Adrenal gland (tissue), 12 donors: ENCODE results near the gene CD177. TPM values are rescaled to one million over a fixed set of nuclear protein-coding genes. Genes with fewer than 3 reads are reported as not detected.

Experiments used
- DNase-seq, 7 donors: peaks; one replicate each; pipeline ENCODE4 v3.0.0-alpha.2; 2019 to 2020
- H3K27ac ChIP-seq, 5 donors: fragments of 200-600 bp; sonication (generic) in 4 of 5; 1 replicate in 3 of 5; 2 replicates in 2 of 5; pipeline versions ENCODE4 v1.5.1 to v1.8.0; 2016 to 2020; ENCODE audit warnings: mild to moderate bottlenecking in 1 of 5
- H3K27me3 ChIP-seq: fragments of 200-600 bp; 2 replicates; pipeline ENCODE4 v1.8.0; 2021
- H3K36me3 ChIP-seq, 2 donors: fragments of 200-600 bp; replicated peaks in 1 of 2; 1 replicate in 1 of 2; 2 replicates in 1 of 2; pipeline versions ENCODE4 v1.5.1 to v1.8.0; 2018 to 2022
- H3K4me1 ChIP-seq, 2 donors: fragments of 200-600 bp; replicated peaks in 1 of 2; 1 replicate in 1 of 2; 2 replicates in 1 of 2; pipeline versions ENCODE4 v1.5.1 to v1.8.0; 2018 to 2021
- H3K4me3 ChIP-seq, 4 donors: fragments of 200-600 bp; sonication (generic) in 3 of 4; one replicate each; pipeline ENCODE4 v1.5.1; 2016 to 2018
- H3K9me3 ChIP-seq, 3 donors: fragments of 200-600 bp; sonication (generic) in 1 of 3; replicated peaks in 1 of 3; 1 replicate in 2 of 3; 2 replicates in 1 of 3; pipeline versions ENCODE4 v1.5.1 to v1.8.0; 2016 to 2021
- POLR2A ChIP-seq, 2 donors: fragments of 450-650 bp; IDR thresholded peaks; one replicate each; pipeline ENCODE4 v1.6.1; 2017; ENCODE audit warnings: antibody characterized with exemption in 2 of 2, mild to moderate bottlenecking in 2 of 2, moderate library complexity in 1 of 2
- WGBS, 4 donors: extraction: QIAGEN DNeasy Blood & Tissue Kit in 2 of 4; methylation state at CpG; one replicate each; pipeline versions ENCODE4 v1.1.5 to v1.1.7; 2013 to 2017; 5-methylcytosine and 5-hydroxymethylcytosine counted together
- intact Hi-C, 2 donors: fragments of 100-400 bp; cut with DNase I; formaldehyde crosslinking; loops; one replicate each; pipeline versions ENCODE4 v1.14.1 to v1.15.0; 2022 to 2023
- polyA plus RNA-seq, 3 donors: library from polyadenylated mRNA; stranded (reverse); fragments of 200-250 nt in 2 of 3; fragments of 350-450 nt in 1 of 3; fragmentation: Illumina TruSeq in 1 of 3; extraction: RNeasy Lipid Tissue Mini Kit (QIAGEN cat#74804) in 1 of 3; gene quantifications; one replicate each; pipeline ENCODE4 v1.2.3, GENCODE V29; 2013 to 2014
- total RNA-seq, 9 donors: library from RNA; depleted of rRNA in 4 of 9; stranded (reverse); fragments of >200 nt in 4 of 9; fragments of 120-200 nt in 1 of 9; fragmentation: NEBNext Ultra II Directional in 1 of 9; extraction: Animal tissue kit (Norgen Biotek cat#: 25700) in 1 of 9; gene quantifications; one replicate each; pipeline versions ENCODE4 v1.1.0 to v1.2.4, GENCODE V29; 2013 to 2023
- TF ChIP-seq, protein P1 (sequence below), 6 experiments: fragments of 450-650 bp in 4 of 6; fragments of 200-600 bp in 2 of 6; sonication (generic) in 1 of 6; IDR thresholded peaks; 1 replicate in 5 of 6; 2 replicates in 1 of 6; pipeline versions ENCODE4 v1.5.1 to v1.8.0; 2016 to 2021; ENCODE audit warnings: antibody characterized with exemption in 6 of 6, mild to moderate bottlenecking in 2 of 6, moderate library complexity in 1 of 6
- donor health status: healthy with polysubstance abuse.
- donor health status: Bipolar disorder and iron deficiency.
- donor health status: DM: yes; HTN: yes; CAD: no.
- donor health status: DM: no; HTN: no; CAD: no.
- donor health status: DM: no; HTN: no; CAD: no.
- donor health status: DM: yes; HTN: yes; CAD: no.

The CD177 gene
- total and polyA plus RNA-seq, 12 donors = 0.20 to 0.58 (median 0.39) TPM; not detected in 5

- intact Hi-C loops = no loop called here
- 75 to 89% (median 81%) methylated on average over 15 of the region's 15 CpGs for WGBS, 4 donors
- TF ChIP-seq POLR2A (IDR thresholded peaks at IDR 0.05) = no peak
- TF ChIP-seq, protein P1, sequence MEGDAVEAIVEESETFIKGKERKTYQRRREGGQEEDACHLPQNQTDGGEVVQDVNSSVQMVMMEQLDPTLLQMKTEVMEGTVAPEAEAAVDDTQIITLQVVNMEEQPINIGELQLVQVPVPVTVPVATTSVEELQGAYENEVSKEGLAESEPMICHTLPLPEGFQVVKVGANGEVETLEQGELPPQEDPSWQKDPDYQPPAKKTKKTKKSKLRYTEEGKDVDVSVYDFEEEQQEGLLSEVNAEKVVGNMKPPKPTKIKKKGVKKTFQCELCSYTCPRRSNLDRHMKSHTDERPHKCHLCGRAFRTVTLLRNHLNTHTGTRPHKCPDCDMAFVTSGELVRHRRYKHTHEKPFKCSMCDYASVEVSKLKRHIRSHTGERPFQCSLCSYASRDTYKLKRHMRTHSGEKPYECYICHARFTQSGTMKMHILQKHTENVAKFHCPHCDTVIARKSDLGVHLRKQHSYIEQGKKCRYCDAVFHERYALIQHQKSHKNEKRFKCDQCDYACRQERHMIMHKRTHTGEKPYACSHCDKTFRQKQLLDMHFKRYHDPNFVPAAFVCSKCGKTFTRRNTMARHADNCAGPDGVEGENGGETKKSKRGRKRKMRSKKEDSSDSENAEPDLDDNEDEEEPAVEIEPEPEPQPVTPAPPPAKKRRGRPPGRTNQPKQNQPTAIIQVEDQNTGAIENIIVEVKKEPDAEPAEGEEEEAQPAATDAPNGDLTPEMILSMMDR (IDR thresholded peaks at IDR 0.05) = no peak
- Histone ChIP-seq H3K36me3 (no peaks in the 10 kb centered on the region), H3K27me3 (no peaks in the 10 kb centered on the region), H3K9me3 (no peaks in the 10 kb centered on the region), H3K4me1 (no peaks in the 10 kb centered on the region), H3K27ac (no peak overlapping the region), H3K4me3 (no peak overlapping the region)
- no peak for DNase-seq
Measured at GRCh38 chr19:43315851-43316250, 37.6 kb upstream of the CD177 start.

GRCh38 chr19:43316591-43317319 lies 36.7 kb upstream of the CD177 start:
- WGBS, 4 donors = 73 to 83% (median 80%) methylated on average over 25 to 27 of the region's 27 CpGs
- H3K4me3 ChIP-seq = no peak overlapping the region
- TF ChIP-seq POLR2A (IDR thresholded peaks at IDR 0.05) = no peak
- TF ChIP-seq, protein P1 (IDR thresholded peaks at IDR 0.05) = no peak
- no peaks in the 10 kb centered on the region for H3K36me3 ChIP-seq
- no peaks in the 10 kb centered on the region for H3K9me3 ChIP-seq
- no peaks in the 10 kb centered on the region for H3K4me1 ChIP-seq
- no peaks in the 10 kb centered on the region for H3K27me3 ChIP-seq
- intact Hi-C loops = no loop called here
- H3K27ac ChIP-seq = no peak overlapping the region
- DNase-seq = peak in 3 of 7 donors; percentile 2 to 20 (median 16)

- Histone ChIP-seq H3K27me3 (no peaks in the 10 kb centered on the region), H3K27ac (no peak overlapping the region), H3K4me1 (no peaks in the 10 kb centered on the region), H3K36me3 (no peaks in the 10 kb centered on the region), H3K9me3 (no peaks in the 10 kb centered on the region), H3K4me3 (no peak overlapping the region)
- intact Hi-C loops = no loop called here
- TF ChIP-seq, protein P1 (IDR thresholded peaks at IDR 0.05) = no peak
- no peak for TF ChIP-seq POLR2A (IDR thresholded peaks at IDR 0.05)
- no peak for DNase-seq
- WGBS, 4 donors = 47 to 76% (median 61%) methylated on average over 3 of the region's 3 CpGs
Measured at GRCh38 chr19:43318203-43318602, 35.3 kb upstream of the CD177 start.

GRCh38 chr19:43318796-43319314 lies 34.6 kb upstream of the CD177 start:
- TF ChIP-seq, protein P1 (IDR thresholded peaks at IDR 0.05) = no peak
- TF ChIP-seq POLR2A (IDR thresholded peaks at IDR 0.05) = no peak
- Histone ChIP-seq H3K9me3 (no peaks in the 10 kb centered on the region), H3K27me3 (no peaks in the 10 kb centered on the region), H3K27ac (no peak overlapping the region), H3K4me1 (no peaks in the 10 kb centered on the region), H3K36me3 (no peaks in the 10 kb centered on the region), H3K4me3 (no peak overlapping the region)
- intact Hi-C loops = no loop called here
- WGBS, 4 donors = 72 to 80% (median 75%) methylated on average over 4 of the region's 4 CpGs
- no peak for DNase-seq
